Prostate gland (tissue), 2 donors: ENCODE measurements around the gene TDRD3. TPM values are rescaled to one million over a fixed set of nuclear protein-coding genes. Genes with fewer than 3 reads are reported as not detected.

Source experiments
- DNase-seq: peaks from one replicate; pipeline ENCODE4 v3.0.0-alpha.2; 2019; ENCODE audit warnings: low spot score
- H3K27ac ChIP-seq, 2 donors: fragments of 200-600 bp; sonication (generic); 2 replicates each; pipeline ENCODE4 v1.5.1; 2017 to 2019
- H3K27me3 ChIP-seq: fragments of 200-600 bp; sonication (generic); replicated peaks from 2 replicates; pipeline ENCODE4 v1.5.1; 2019; ENCODE audit not compliant: insufficient read depth
- H3K36me3 ChIP-seq, 2 donors: fragments of 200-600 bp; sonication (generic); 1 replicate in 1 of 2; 2 replicates in 1 of 2; pipeline versions ENCODE4 v1.5.1 to v1.8.1; 2017 to 2019
- H3K4me1 ChIP-seq: fragments of 200-600 bp; sonication (generic); replicated peaks from 2 replicates; pipeline ENCODE4 v1.5.1; 2019
- H3K4me3 ChIP-seq, 2 donors: fragments of 200-600 bp; sonication (generic); 2 replicates each; pipeline ENCODE4 v1.5.1; 2017 to 2019
- H3K9me3 ChIP-seq: fragments of 200-600 bp; sonication (generic); 2 replicates; pipeline ENCODE4 v1.5.1; 2017
- POLR2A ChIP-seq: fragments of 450-650 bp; IDR thresholded peaks from one replicate; pipeline ENCODE4 v1.6.1; 2016; ENCODE audit warnings: antibody characterized with exemption, mild to moderate bottlenecking
- POLR2AphosphoS5 ChIP-seq: sonication (generic); formaldehyde crosslinking; IDR thresholded peaks from one replicate; pipeline ENCODE4 v1.6.1; 2017; ENCODE audit warnings: antibody characterized with exemption
- WGBS: methylation state at CpG from one replicate; pipeline ENCODE4 v1.1.5; 2018; 5-methylcytosine and 5-hydroxymethylcytosine counted together
- intact Hi-C: fragments of 100-400 bp; cut with DNase I; formaldehyde crosslinking; loops from one replicate; pipeline ENCODE4 v1.14.2; 2022
- total RNA-seq, 2 donors: library from RNA; depleted of rRNA; stranded (reverse); fragments of >200 nt; gene quantifications; one replicate each; pipeline ENCODE4 v1.1.0, GENCODE V29; 2016
- TF ChIP-seq, protein P1 (sequence below), 4 experiments: fragments of 200-600 bp in 2 of 4; fragments of 450-650 bp in 2 of 4; sonication (generic) in 2 of 4; IDR thresholded peaks; 1 replicate in 3 of 4; 2 replicates in 1 of 4; pipeline ENCODE4 v1.5.1; 2016 to 2019; ENCODE audit warnings: antibody characterized with exemption in 4 of 4, mild to moderate bottlenecking in 2 of 4, moderate library complexity in 2 of 4

The TDRD3 gene
- total RNA-seq, 2 donors from 2014 or later = 14.6 to 14.7 TPM

- no peaks in the 10 kb centered on the region for H3K36me3 ChIP-seq
- WGBS = 95% methylated on average over 4 of the region's 4 CpGs
- TF ChIP-seq POLR2AphosphoS5 (no peak), POLR2A (no peak)
- TF ChIP-seq, protein P1, sequence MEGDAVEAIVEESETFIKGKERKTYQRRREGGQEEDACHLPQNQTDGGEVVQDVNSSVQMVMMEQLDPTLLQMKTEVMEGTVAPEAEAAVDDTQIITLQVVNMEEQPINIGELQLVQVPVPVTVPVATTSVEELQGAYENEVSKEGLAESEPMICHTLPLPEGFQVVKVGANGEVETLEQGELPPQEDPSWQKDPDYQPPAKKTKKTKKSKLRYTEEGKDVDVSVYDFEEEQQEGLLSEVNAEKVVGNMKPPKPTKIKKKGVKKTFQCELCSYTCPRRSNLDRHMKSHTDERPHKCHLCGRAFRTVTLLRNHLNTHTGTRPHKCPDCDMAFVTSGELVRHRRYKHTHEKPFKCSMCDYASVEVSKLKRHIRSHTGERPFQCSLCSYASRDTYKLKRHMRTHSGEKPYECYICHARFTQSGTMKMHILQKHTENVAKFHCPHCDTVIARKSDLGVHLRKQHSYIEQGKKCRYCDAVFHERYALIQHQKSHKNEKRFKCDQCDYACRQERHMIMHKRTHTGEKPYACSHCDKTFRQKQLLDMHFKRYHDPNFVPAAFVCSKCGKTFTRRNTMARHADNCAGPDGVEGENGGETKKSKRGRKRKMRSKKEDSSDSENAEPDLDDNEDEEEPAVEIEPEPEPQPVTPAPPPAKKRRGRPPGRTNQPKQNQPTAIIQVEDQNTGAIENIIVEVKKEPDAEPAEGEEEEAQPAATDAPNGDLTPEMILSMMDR (IDR thresholded peaks at IDR 0.05) = no peak
- intact Hi-C loops = no loop called here
- H3K4me3 ChIP-seq = no peak overlapping the region
- H3K27ac ChIP-seq = no peak overlapping the region
- H3K9me3 ChIP-seq = no peaks in the 10 kb centered on the region
- H3K4me1 ChIP-seq = no peaks in the 10 kb centered on the region
- H3K27me3 ChIP-seq = no peaks in the 10 kb centered on the region
- no peak for DNase-seq
These were observed 143.3 kb downstream of the TDRD3 start for GRCh38 chr13:60540276-60540675.

- no peak for DNase-seq
- TF ChIP-seq POLR2AphosphoS5 = no peak
- TF ChIP-seq, protein P1 (IDR thresholded peaks at IDR 0.05) = no peak
- no peak for TF ChIP-seq POLR2A
- no peaks in the 10 kb centered on the region for H3K9me3 ChIP-seq
- WGBS = 95% methylated on average over 5 of the region's 5 CpGs
- no peaks in the 10 kb centered on the region for H3K36me3 ChIP-seq
- H3K27ac ChIP-seq = no peak overlapping the region
- intact Hi-C loops = no loop called here
- no peak overlapping the region for H3K4me3 ChIP-seq
- no peaks in the 10 kb centered on the region for H3K4me1 ChIP-seq
- H3K27me3 ChIP-seq = no peaks in the 10 kb centered on the region
These were observed 165.2 kb downstream of the TDRD3 start for GRCh38 chr13:60562096-60562780.

DNA sequence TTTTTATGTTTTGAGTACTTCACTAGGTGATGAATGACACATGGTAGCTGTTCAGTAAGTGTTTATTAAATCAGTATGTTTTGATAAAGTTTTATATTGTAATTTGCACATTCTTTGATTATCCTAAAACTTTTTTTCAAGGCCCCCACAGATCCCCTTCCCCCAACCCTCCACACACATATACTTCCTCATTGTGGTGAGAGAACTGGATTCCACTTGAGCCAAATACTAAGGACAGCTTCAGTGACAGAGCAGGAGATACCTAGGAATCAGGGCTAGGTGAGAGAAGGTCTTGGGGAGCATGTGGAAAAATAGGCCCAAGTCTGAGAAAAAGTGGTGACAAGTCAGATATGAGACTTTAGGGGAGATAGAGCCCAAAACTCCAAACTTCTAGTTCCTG is 174.6 kb downstream of the TDRD3 start:
- no peaks in the 10 kb centered on the region for H3K27me3 ChIP-seq
- no peaks in the 10 kb centered on the region for H3K4me1 ChIP-seq
- DNase-seq = no peak
- no peak overlapping the region for H3K27ac ChIP-seq
- H3K36me3 ChIP-seq = no peaks in the 10 kb centered on the region
- no peak for TF ChIP-seq POLR2AphosphoS5
- TF ChIP-seq, protein P1 (IDR thresholded peaks at IDR 0.05) = no peak
- no peak for TF ChIP-seq POLR2A
- H3K9me3 ChIP-seq = no peaks in the 10 kb centered on the region
- H3K4me3 ChIP-seq = no peak overlapping the region
- intact Hi-C loops = no loop called here

DNA sequence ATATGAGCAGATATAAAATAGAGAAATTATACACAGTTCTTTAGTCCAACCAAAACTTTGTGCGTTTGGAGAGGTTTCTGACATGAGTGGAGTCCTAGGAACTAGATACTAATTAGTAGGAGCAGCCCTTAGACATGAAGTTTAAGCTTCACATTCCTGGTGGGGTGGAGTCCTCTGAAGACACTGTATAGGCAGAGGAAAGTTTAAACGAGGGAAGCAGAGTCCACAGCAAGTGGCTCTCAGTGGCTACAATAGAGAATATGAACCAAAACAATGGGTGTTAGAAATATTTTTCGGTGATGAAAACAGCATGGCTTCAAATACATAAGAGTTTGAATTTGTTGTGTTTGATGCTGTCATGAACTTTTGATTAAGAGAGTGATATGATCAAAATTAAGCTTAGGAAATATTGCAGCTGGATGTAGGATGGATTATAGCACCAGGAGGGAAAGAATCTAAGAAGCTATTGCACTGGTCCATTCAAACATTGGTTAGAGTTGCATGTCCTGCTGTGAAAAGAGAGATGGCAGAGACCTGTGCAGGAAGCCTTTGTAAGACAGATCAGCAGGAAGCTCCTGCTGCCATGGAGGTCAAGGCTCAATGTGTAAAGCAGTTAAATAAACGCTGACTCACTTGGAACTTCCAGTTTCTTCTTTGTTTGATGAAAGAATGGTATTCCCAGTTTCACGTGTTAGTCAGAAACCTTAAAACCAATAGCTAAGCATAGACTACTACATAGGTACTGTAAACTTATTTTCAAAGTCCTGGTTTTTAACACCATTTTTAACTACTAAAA is 175.2 kb downstream of the TDRD3 start:
- no peak overlapping the region for H3K27ac ChIP-seq
- intact Hi-C loops = no loop called here
- no peak for DNase-seq
- no peaks in the 10 kb centered on the region for H3K27me3 ChIP-seq
- H3K4me1 ChIP-seq = no peaks in the 10 kb centered on the region
- TF ChIP-seq, protein P1 (IDR thresholded peaks at IDR 0.05) = no peak
- no peak for TF ChIP-seq POLR2AphosphoS5
- no peaks in the 10 kb centered on the region for H3K9me3 ChIP-seq
- H3K4me3 ChIP-seq = no peak overlapping the region
- H3K36me3 ChIP-seq = no peaks in the 10 kb centered on the region
- 52% methylated on average over 5 of the region's 5 CpGs for WGBS

DNA sequence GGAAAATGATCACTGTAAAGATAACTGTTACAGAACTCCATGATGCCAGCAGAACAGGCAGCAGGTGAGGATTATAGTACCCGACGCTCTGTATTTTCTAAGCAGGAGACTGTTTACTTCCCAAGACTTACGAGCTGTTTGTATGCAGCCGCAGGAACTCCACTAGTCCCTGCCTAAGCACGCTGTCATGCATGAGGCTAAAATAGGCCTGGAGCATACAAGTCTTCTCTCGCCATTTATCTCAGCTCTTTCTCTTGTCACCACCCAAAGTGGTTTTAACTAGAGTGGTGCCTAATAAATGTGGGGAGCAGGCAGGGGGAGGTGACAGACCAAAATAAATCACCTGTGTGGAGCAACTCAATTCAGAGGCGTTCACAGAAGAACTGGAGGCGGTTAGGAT is 175.8 kb downstream of the TDRD3 start:
- intact Hi-C loops = no loop called here
- Histone ChIP-seq H3K27ac (no peak overlapping the region), H3K27me3 (no peaks in the 10 kb centered on the region), H3K36me3 (no peaks in the 10 kb centered on the region), H3K4me1 (no peaks in the 10 kb centered on the region), H3K9me3 (no peaks in the 10 kb centered on the region), H3K4me3 (no peak overlapping the region)
- no peak for DNase-seq
- no peak for TF ChIP-seq POLR2A
- TF ChIP-seq, protein P1 (IDR thresholded peaks at IDR 0.05) = no peak
- no peak for TF ChIP-seq POLR2AphosphoS5
- 60% methylated on average over 8 of the region's 8 CpGs for WGBS
